NB4 (cell line): ENCODE data around the gene CFAP210.

Experiments used
- DNase-seq: peaks from one replicate; pipeline ENCODE4 v3.0.0; 2010; ENCODE audit warnings: low read depth
- H3K4me3 ChIP-seq: one replicate; pipeline ENCODE4 v1.5.1; 2011; ENCODE audit warnings: mild to moderate bottlenecking, low read depth, low read length, moderate library complexity
- CTCF ChIP-seq: IDR thresholded peaks from one replicate; pipeline ENCODE4 v1.5.1; 2012; ENCODE audit warnings: low read depth, low read length
- MAX ChIP-seq: IDR thresholded peaks from 2 replicates; pipeline ENCODE4 v1.6.1; 2011; ENCODE audit warnings: low read depth, low read length
- MYC ChIP-seq: IDR thresholded peaks from 2 replicates; pipeline ENCODE4 v1.6.1; 2011; ENCODE audit warnings: low read depth, low read length
- POLR2A ChIP-seq: IDR thresholded peaks from 2 replicates; pipeline ENCODE4 v1.6.1; 2011; ENCODE audit warnings: mild to moderate bottlenecking; ENCODE audit not compliant: insufficient read length; ENCODE audit errors: extremely low read depth

CFAP210 gene

GRCh38 chr2:169714699-169715098 is 20.5 kb upstream of the CFAP210 start:
- H3K4me3 ChIP-seq: no peak overlapping the region
- TF ChIP-seq MYC (no peak), POLR2A (no peak), CTCF (no peak), MAX (no peak)
- no peak for DNase-seq

GRCh38 chr2:169713331-169713730 is 19.1 kb upstream of the CFAP210 start:
- TF ChIP-seq MYC: no peak
- TF ChIP-seq CTCF: no peak
- no peak for TF ChIP-seq MAX
- TF ChIP-seq POLR2A: no peak
- no peak for DNase-seq
- H3K4me3 ChIP-seq: no peak overlapping the region

GRCh38 chr2:169712791-169713227 is 18.6 kb upstream of the CFAP210 start:
- no peak overlapping the region for H3K4me3 ChIP-seq
- TF ChIP-seq POLR2A (no peak), CTCF (no peak), MAX (no peak), MYC (no peak)
- no peak for DNase-seq

GRCh38 chr2:169711751-169712509 is 17.7 kb upstream of the CFAP210 start:
- DNase-seq: peak; percentile 32
- TF ChIP-seq MYC (no peak), POLR2A (no peak), CTCF (no peak), MAX (no peak)
- no peak overlapping the region for H3K4me3 ChIP-seq

GRCh38 chr2:169709981-169710380 is 15.8 kb upstream of the CFAP210 start:
- no peak for TF ChIP-seq MYC
- TF ChIP-seq POLR2A: no peak
- TF ChIP-seq CTCF: no peak
- TF ChIP-seq MAX: no peak
- DNase-seq: no peak
- H3K4me3 ChIP-seq: no peak overlapping the region
